NCI-H345 treated with DMSO at 0.1 percent for 48 hours (cell line): ENCODE measurements around the gene ZMIZ1.
"Not testable (repeated sequence)": the region's sequence is repeated elsewhere in the genome, so short reads cannot be mapped to it uniquely, and the experiment has no call there.

Source experiments
- DNase-seq: peaks from one replicate; lab custom pipeline; 2025; ENCODE audit not compliant: unreplicated experiment; lab: John Stamatoyannopoulos, UW

Gene ZMIZ1

DNA sequence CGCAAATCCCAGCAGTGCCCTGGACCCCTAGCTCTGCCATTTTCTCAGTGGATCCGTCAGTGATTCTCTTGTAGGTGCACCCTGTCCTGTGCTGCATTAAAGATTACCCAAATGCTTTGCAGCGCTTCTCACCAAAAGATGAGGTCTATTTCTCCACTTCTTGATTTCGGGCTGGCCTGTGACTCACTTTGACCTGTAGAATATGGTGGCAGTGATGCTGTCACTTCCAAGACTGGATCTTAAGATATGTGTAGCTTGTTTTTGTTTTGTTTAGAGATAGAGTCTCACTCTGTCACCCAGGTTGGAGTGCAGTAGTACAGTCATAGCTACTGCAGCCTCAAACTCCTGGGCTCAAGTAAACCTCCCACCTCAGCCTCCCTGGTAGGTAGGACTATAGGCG is 37.0 kb upstream of the ZMIZ1 start:
- DNase-seq = no peak

DNA sequence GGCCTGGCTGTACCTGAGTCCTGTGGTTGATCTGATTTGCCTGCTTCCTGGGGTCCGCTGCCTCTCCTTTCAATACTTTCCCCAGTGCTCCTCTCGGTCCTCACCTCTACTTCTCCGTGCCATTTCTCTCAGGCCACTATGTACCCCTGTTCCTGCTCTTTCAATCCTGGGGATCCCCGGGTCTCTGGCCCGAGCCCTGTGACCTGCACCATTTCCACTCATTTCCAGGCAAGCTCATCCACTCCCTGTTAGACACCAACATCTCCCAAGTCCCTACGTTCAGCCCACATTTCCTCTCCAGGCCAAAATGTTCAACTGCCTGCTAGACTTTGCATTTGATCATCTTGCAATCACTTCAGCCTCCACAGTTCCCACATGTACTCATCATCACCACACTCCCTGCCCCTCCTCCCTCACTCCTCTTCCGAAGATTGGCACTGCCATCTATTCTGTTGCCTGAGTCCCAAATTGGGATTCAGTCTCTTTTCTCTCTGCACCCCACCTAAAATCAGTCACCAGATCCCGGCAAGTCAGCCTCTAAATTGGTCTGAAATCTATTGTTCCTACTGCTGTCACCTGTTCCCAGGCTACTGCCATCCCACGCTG is 34.4 kb upstream of the ZMIZ1 start:
- no peak for DNase-seq

DNA sequence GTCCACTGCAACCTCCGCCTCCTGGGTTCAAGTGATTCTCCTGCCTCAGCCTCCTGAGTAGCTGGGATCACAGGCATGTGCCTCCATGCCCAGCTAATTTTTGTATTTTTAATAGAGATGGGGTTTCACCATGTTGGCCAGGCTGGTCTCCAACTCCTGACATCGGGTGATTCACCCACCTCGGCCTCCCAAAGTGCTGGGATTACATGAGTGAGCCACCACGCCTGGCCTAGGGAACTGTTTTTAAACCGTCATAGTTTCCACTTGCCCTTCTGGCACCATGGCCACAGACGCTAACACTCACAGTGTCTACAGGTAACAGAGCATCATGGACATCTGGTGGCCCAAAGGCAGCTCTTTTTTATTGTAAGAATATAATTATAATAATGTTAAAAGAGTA is 32.4 kb upstream of the ZMIZ1 start:
- DNase-seq = not testable (repeated sequence)

- DNase-seq = no peak
Observed at GRCh38 chr10:79038104-79038840, 30.5 kb upstream of the ZMIZ1 start.

- DNase-seq = peak; percentile 10
Observed at GRCh38 chr10:79038841-79039201, 29.9 kb upstream of the ZMIZ1 start.

- DNase-seq = no peak
Observed at GRCh38 chr10:79042639-79043411, 25.9 kb upstream of the ZMIZ1 start.

DNA sequence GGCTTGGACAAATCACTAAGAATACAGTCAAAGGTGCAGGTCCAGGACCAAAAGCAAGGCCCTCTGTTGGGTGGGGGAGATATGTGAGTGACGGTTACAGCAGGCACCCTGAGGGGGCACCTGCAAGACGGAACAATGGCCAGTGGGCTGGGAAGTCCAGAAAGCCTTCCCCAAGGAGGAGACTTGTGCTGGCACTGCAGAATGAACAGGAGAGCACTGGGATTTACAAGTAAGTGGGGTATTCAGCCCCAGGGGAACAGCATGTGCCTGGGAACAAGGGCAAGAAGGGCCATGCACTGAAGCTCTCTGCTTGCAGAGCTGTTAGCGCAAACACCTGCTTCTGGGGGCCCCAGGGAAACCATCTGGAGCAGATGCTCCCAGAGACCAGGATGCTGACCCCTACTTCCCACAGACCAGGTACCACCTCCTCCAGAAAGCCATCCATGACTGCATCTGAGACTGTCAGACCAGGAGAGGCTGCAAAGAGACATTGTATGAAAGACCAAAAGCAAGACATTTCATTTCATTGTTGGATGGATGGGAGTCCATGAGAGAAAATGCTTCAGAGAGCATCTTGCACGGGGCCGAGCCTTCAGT is 24.6 kb upstream of the ZMIZ1 start:
- no peak for DNase-seq

- no peak for DNase-seq
Observed at GRCh38 chr10:79044846-79045245, 23.9 kb upstream of the ZMIZ1 start.

DNA sequence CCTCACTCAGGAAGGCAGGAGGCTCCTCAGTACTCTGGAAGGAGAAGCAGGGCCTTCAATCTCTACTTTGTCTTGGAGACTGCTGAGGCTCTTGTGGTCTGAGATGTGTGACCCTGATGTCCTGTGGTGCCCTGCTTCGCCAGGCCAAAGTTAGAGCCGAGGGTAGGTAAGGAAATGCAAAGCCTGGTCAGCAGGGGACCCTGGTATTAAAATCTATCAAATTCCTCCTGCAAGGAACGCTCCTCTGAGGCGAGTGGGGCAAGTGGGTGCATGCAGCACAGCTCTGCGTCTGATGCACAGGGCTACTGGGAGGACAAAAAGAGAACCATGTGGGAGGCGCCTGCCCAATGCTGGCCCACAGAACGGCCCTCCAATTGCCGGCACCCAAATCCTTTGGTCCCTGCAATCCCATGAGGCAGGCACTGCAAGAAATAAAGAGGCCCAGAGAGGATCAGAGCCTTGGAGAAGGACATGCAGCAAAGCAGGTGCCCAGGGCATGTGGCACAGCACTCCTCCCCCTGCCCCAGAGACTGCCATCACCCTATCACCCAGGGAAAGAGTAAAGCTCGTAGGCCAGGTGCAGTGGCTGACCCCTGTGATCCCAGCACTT is 23.1 kb upstream of the ZMIZ1 start:
- no peak for DNase-seq

DNA sequence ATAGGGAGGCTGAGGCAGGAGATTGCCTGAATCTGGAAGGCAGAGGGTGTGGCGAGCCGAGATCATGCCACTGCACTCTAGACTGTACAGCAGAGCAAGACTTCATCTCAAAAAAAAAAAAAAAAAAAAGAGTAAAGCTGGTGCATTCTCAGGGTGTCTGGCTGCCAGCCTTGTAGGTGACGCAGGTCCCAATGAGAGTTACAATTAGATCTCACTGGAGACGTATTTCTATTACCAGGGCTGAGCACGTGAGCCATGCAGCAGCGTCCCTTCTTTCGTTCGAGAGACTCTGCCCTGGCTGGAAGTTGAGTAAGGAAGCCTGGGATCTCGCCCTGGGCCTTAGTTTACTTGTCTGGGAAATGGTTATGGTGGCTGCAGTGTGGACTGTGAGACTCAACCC is 22.4 kb upstream of the ZMIZ1 start:
- DNase-seq = no peak

GRCh38 chr10:79046741-79047583 is 21.8 kb upstream of the ZMIZ1 start:
- DNase-seq = no peak

DNA sequence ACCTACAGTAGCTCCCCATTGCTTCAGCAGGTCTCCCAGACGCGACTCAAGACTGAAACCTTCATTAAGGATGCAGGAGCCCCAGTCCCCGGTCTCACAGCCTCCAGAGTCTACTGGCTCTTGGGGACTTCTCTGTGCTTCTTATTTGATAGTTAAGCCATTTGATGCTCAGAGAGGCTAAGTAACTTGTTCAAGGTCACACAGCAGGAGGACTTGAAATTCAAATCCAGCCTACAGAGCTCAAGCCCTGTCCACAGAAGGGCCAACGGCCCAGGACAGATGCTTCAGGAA is 21.2 kb upstream of the ZMIZ1 start:
- DNase-seq = no peak

GRCh38 chr10:79047875-79048638 is 20.7 kb upstream of the ZMIZ1 start:
- DNase-seq = no peak

- no peak for DNase-seq
Observed at GRCh38 chr10:79048639-79049550, 19.9 kb upstream of the ZMIZ1 start.

DNA sequence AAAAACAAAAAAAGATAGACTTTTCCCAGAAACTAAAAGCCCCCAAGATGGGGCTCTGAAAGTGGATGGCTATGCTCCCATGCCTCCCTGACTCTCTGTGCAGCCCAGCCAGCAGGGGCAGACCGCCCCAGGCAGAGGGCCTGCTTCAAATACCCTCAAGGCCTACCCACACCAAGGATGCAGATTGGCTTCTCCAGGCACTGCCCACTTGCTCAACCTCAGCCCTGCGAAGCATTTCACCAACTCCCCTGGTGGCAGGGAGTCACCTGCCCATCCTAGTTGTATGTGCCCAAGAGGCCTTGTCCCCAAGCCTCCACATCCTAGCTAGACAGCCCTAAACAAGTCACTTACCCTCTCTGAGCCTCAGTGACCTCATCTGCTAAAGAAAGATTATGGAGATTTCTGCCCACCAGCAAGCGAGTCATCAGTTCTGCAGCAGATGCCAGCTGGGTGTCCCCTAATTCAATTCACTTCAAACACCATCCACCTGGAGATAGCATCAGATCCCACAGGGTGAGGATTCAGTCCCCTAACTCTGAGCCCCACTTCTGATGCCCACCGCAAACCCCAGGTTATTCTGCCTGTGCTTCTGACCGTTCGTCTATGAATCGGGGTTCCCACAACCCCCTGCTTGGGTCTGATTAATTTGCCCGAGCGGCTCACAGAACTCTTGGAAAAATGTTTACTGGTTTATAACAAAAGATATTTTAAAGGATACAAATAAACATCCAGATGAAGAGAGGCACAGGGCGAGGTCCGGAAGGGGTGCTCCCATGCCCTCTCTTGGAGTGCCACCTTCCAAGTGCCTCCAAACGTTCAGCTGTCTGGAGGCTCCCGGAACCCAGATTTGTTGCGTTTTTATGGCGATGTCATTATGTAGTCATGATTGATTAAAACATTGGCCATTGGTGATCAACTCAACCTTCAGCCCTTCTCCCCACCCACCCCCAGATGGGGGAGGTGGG is 18.6 kb upstream of the ZMIZ1 start:
- DNase-seq = no peak

DNA sequence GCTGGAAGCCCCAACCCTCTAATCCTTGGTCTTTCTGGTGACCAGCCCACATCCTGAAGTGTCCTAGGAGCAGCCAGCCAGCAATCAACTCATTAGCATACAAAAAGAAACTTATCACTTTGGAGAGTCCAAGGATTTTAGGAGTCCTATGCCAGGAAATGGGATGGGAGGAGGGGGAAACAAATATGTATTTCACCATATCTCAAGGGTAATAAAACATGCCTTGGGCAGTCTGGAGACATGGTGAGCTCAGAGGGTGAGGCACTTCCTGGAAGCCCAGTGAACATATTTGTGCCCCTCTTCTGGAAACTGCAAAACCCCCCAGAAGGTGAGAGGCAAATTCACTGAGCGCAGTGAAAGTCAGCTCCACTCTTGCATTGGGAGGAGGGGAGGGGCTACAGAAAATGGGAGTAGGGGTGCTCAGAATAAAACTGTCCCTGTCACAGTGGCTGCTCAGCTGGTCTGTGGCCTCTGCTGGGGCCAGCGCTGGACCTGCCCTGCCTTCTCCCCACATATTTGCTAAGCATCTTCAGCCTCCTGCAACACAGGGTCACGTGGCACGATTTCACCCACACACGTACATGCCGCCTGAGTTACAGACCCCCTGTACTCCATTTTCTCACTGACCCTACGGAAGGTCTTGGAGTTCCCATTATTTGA is 17.7 kb upstream of the ZMIZ1 start:
- DNase-seq = no peak

DNA sequence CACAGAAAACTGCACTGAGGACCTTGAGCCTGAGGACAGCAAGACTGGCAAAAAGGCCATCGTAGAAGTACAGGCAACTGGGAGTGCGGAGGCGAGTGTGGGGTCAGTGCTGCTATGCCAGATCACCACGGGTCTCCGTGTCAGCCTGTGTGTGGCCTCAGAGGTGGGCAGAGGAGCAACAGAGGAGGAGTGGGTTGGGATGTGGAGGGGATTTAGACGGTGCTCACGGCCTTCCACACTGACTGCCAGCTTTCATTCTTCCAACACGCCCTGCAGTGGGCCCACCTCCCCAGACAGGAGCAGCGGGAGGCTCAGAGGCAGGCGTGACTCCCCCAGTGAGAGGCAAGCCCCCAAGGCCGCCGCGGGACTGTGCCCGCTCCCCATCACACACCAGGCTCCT is 17.0 kb upstream of the ZMIZ1 start:
- DNase-seq = no peak
